GM12878 (cell line): Measurements from ENCODE around the gene NUP93. TPM values are rescaled to one million over a fixed set of nuclear protein-coding genes. Genes with fewer than 3 reads are reported as not detected.

Experiments used
- ATAC-seq: fragments of 200-7000 bp; cut with Tn5 transposase; 3 replicates; pipeline ENCODE4 v1.9.1; 2020; ENCODE audit warnings: mild to moderate bottlenecking, moderate library complexity
- BruUV-seq: library from RNA; stranded (reverse); fragments of 400-500 nt; replicated peaks from 2 replicates; lab custom pipeline; 2021; lab: Mats Ljungman, UMichigan
- CTCF ChIA-PET: fragments of 300-600 bp; sonication (Branson Sonifier 250); formaldehyde crosslinking; extraction: SDS; loops from one replicate; lab custom pipeline; 2021; ENCODE audit warnings: inconsistent platforms; lab: Yijun Ruan, JAX
- POLR2A ChIA-PET: fragments of 350-600 bp; formaldehyde crosslinking; extraction: SDS; loops from one replicate; lab custom pipeline; 2021; ENCODE audit warnings: inconsistent platforms; lab: Charles Lee
- RAD21 ChIA-PET: fragments of 300-600 bp; sonication (Branson Sonifier 250); formaldehyde crosslinking; loops from one replicate; lab custom pipeline; 2023; ENCODE audit warnings: antibody characterized with exemption; ENCODE audit not compliant: unreplicated experiment; lab: Charles Lee
- SMC1A ChIA-PET: fragments of 300-600 bp; sonication (Branson Sonifier 250); formaldehyde crosslinking; loops from one replicate; lab custom pipeline; 2023; ENCODE audit not compliant: unreplicated experiment, uncharacterized antibody; lab: Charles Lee
- DNase-seq: peaks from one replicate; pipeline ENCODE4 v3.0.0-alpha.2; 2011; ENCODE audit warnings: low read depth, low spot score
- FAIRE-seq: peaks from 3 replicates; lab custom pipeline; 2011; peaks lifted over from hg19 to GRCh38; lab: Jason Lieb, UNC
- H2AFZ ChIP-seq: 2 replicates; pipeline ENCODE4 v1.6.0; 2011; ENCODE audit warnings: low read depth, low read length, control low read depth; ENCODE audit not compliant: control insufficient read depth
- H3K27ac ChIP-seq: 2 replicates; pipeline ENCODE4 v1.5.1; 2011; ENCODE audit warnings: control low read depth; ENCODE audit not compliant: control insufficient read depth, insufficient read depth
- H3K27me3 ChIP-seq, 2 experiments: replicated peaks in 1 of 2; 2 replicates each; pipeline versions ENCODE4 v1.6.0 to v1.6.1; 2011; ENCODE audit warnings: low read length in 1 of 2; ENCODE audit not compliant: control insufficient read depth in 2 of 2, insufficient read depth in 2 of 2
- H3K36me3 ChIP-seq, 2 experiments: 2 replicates each; pipeline ENCODE4 v1.5.1; 2011; ENCODE audit warnings: low read length in 1 of 2; ENCODE audit not compliant: control insufficient read depth in 2 of 2, insufficient read depth in 2 of 2
- H3K4me1 ChIP-seq: 2 replicates; pipeline ENCODE4 v1.6.1; 2011; ENCODE audit warnings: mild to moderate bottlenecking, low read length, moderate library complexity, mixed read lengths; ENCODE audit not compliant: control insufficient read depth, insufficient read depth
- H3K4me2 ChIP-seq: 2 replicates; pipeline ENCODE4 v1.6.0; 2011; ENCODE audit warnings: control low read depth; ENCODE audit not compliant: control insufficient read depth, insufficient read depth
- H3K4me3 ChIP-seq: fragments of 200-600 bp; sonication (generic); 2 replicates; pipeline ENCODE4 v1.5.1; 2016
- H3K79me2 ChIP-seq: 2 replicates; pipeline ENCODE4 v1.6.0; 2011; ENCODE audit warnings: low read length; ENCODE audit not compliant: control insufficient read depth, insufficient read depth
- H3K9ac ChIP-seq: 2 replicates; pipeline ENCODE4 v1.8.0; 2011; ENCODE audit warnings: low read length, control low read depth, mixed read lengths; ENCODE audit not compliant: control insufficient read depth, insufficient read depth
- H3K9me3 ChIP-seq: replicated peaks from 3 replicates; pipeline ENCODE4 v1.5.1; 2011; ENCODE audit warnings: mild to moderate bottlenecking, low read length; ENCODE audit not compliant: control insufficient read depth, insufficient read depth
- H4K20me1 ChIP-seq: 2 replicates; pipeline ENCODE4 v1.6.0; 2011; ENCODE audit not compliant: control insufficient read depth, insufficient read depth
- FOXM1 ChIP-seq: IDR thresholded peaks from 2 replicates; pipeline ENCODE4 v1.6.1; 2012; ENCODE audit warnings: low read depth, mild to moderate bottlenecking, inconsistent platforms, low read length, moderate library complexity
- GATAD2B ChIP-seq: fragments of 450-650 bp; conservative IDR thresholded peaks from 2 replicates; pipeline ENCODE4 v1.6.1; 2017; ENCODE audit warnings: low read depth, mild to moderate bottlenecking, moderate library complexity
- HDAC6 ChIP-seq: fragments of 200-600 bp; sonication (generic); IDR thresholded peaks from one replicate; pipeline ENCODE4 v1.8.0; 2017; ENCODE audit warnings: antibody characterized with exemption; ENCODE audit not compliant: unreplicated experiment
- MYB ChIP-seq: fragments of 150-350 bp; IDR thresholded peaks from 2 replicates; pipeline ENCODE4 v1.6.1; 2014; ENCODE audit warnings: mild to moderate bottlenecking, low read depth, low read length, borderline replicate concordance
- RCOR1 ChIP-seq: conservative IDR thresholded peaks from 2 replicates; pipeline ENCODE4 v1.6.1; 2012; ENCODE audit warnings: low read depth, low read length, improper control_type of control experiment
- SIN3A ChIP-seq: IDR thresholded peaks from 2 replicates; pipeline ENCODE4 v1.6.1; 2012; ENCODE audit warnings: low read depth, low read length, improper control_type of control experiment
- STAT3 ChIP-seq: IDR thresholded peaks from 2 replicates; pipeline ENCODE4 v1.6.1; 2011; ENCODE audit warnings: low read depth, low read length, improper control_type of control experiment
- ZNF217 ChIP-seq: fragments of 450-650 bp; IDR thresholded peaks from 2 replicates; pipeline ENCODE4 v1.6.1; 2017; ENCODE audit warnings: antibody characterized with exemption, mild to moderate bottlenecking
- ZNF384 ChIP-seq: IDR thresholded peaks from 2 replicates; pipeline ENCODE4 v1.6.1; 2012; ENCODE audit warnings: low read depth, mild to moderate bottlenecking, low read length, improper control_type of control experiment, borderline replicate concordance
- WGBS: methylation state at CpG from one replicate; pipeline ENCODE4 v1.1.6; 2016; ENCODE audit warnings: low lambda C conversion rate; ENCODE audit not compliant: insufficient replicate concordance, insufficient coverage; ENCODE audit errors: missing lambda C conversion rate; 5-methylcytosine and 5-hydroxymethylcytosine counted together
- in situ Hi-C: fragments of 300-500 bp; cut with MboI; formaldehyde crosslinking; loops from 9 replicates; pipeline ENCODE4 v1.14.3; 2018; ENCODE audit warnings: mixed read lengths
- intact Hi-C: fragments of 100-400 bp; cut with micrococcal nuclease; formaldehyde crosslinking; loops from one replicate; pipeline ENCODE4 v1.14.2; 2022; ENCODE audit not compliant: unreplicated experiment
- polyA plus RNA-seq, 11 experiments: library from polyadenylated mRNA; depleted of rRNA in 4 of 11; unstranded in 6 of 11; stranded (reverse) in 5 of 11; fragments of >200 nt; fragmentation: Nextera tagmentation in 4 of 11; fragmentation: Illumina TruSeq in 1 of 11; extraction: Ambion mirVana in 4 of 11; extraction: Trizol in 1 of 11; gene quantifications; 1 replicate in 1 of 11; 2 replicates in 10 of 11; pipeline versions ENCODE4 v1.2.1 to v1.2.3, GENCODE V29; 2011 to 2016; ENCODE audit warnings: inconsistent platforms in 2 of 11, missing spikeins in 2 of 11, low read depth in 1 of 11
- total RNA-seq, 4 experiments: library from RNA; depleted of rRNA in 3 of 4; stranded (reverse); fragments of >200 nt in 3 of 4; fragmentation: Illumina TruSeq in 1 of 4; extraction: Trizol in 1 of 4; gene quantifications; 2 replicates each; pipeline versions ENCODE4 v1.2.1 to v1.2.3, GENCODE V29; 2013 to 2021

NUP93 gene
- total and polyA plus RNA-seq, 10 of the 15 experiments (the other 5 are each of a cell fraction or from before 2014, with no cell fraction given): 82.2 to 175 (median 101) TPM

- DNase-seq (no peak), FAIRE-seq (no peak), ATAC-seq (no peak)
- ChIA-PET SMC1A (no interaction called here), POLR2A (no interaction called here), RAD21 (no interaction called here), CTCF (no interaction called here)
- peaks cover 3 to 7% of the 10 kb centered on the region in 2 experiments; a peak in 2 of 4 replicates for H3K36me3 ChIP-seq
- H3K4me1 ChIP-seq: no peaks in the 10 kb centered on the region
- H3K4me2 ChIP-seq: no peak overlapping the region
- TF ChIP-seq RCOR1 (no peak), STAT3 (no peak), SIN3A (no peak)
- no peaks in the 10 kb centered on the region for H3K9me3 ChIP-seq
- H3K4me3 ChIP-seq: no peak overlapping the region
- in situ Hi-C loops (no loop called here), intact Hi-C loops (no loop called here)
- no peaks in the 10 kb centered on the region for H3K27me3 ChIP-seq
- no peak overlapping the region for H3K27ac ChIP-seq
- no peaks in the 10 kb centered on the region for H4K20me1 ChIP-seq
- no TSS peak for BruUV-seq
- 97% methylated on average over 2 of the region's 2 CpGs for WGBS
- H3K79me2 ChIP-seq: no peaks in the 10 kb centered on the region
- H2AFZ ChIP-seq: no peak overlapping the region
- H3K9ac ChIP-seq: no peak overlapping the region
Measured at GRCh38 chr16:56841233-56841632, 111.3 kb downstream of the NUP93 start.

GRCh38 chr16:56841659-56842058, 111.7 kb downstream of the NUP93 start:
- no peaks in the 10 kb centered on the region for H3K79me2 ChIP-seq
- TF ChIP-seq ZNF217: no peak
- TF ChIP-seq ZNF384: no peak
- no peak for TF ChIP-seq FOXM1
- TF ChIP-seq GATAD2B: no peak
- TF ChIP-seq MYB: no peak
- no peak for TF ChIP-seq HDAC6
- no peak for FAIRE-seq
- no peaks in the 10 kb centered on the region for H3K27me3 ChIP-seq
- peaks cover 3 to 7% of the 10 kb centered on the region in 2 experiments; a peak in 2 of 4 replicates for H3K36me3 ChIP-seq
- POLR2A ChIA-PET: no interaction called here
- H3K9ac ChIP-seq: no peak overlapping the region
- no peaks in the 10 kb centered on the region for H4K20me1 ChIP-seq
- BruUV-seq: no TSS peak
- H3K4me2 ChIP-seq: no peak overlapping the region
- CTCF ChIA-PET: no interaction called here
- no peak for DNase-seq
- no peaks in the 10 kb centered on the region for H3K4me1 ChIP-seq
- ATAC-seq: no peak
- intact Hi-C loops: no loop called here
- H3K27ac ChIP-seq: no peak overlapping the region
- in situ Hi-C loops: no loop called here
- RAD21 ChIA-PET: no interaction called here
- no peak overlapping the region for H3K4me3 ChIP-seq
- H3K9me3 ChIP-seq: no peaks in the 10 kb centered on the region
- H2AFZ ChIP-seq: no peak overlapping the region
- SMC1A ChIA-PET: interaction anchor here (0.8 to 1.1 kb wide), 2 partner anchors 12 to 48 kb away, joined by 3 read pairs; no protein-coding TSS in a partner anchor
- WGBS: 98% methylated on average over 10 of the region's 10 CpGs
